HG02970 (cell line): ENCODE results near the gene RPRD1B.

Experiments used
- ATAC-seq: cut with Tn5 transposase; IDR thresholded peaks from one replicate; pipeline ENCODE4 v1.9.1; 2021; ENCODE audit warnings: mild to moderate bottlenecking, moderate library complexity, moderate number of reproducible peaks; ENCODE audit not compliant: unreplicated experiment, low FRiP score

Gene RPRD1B

DNA sequence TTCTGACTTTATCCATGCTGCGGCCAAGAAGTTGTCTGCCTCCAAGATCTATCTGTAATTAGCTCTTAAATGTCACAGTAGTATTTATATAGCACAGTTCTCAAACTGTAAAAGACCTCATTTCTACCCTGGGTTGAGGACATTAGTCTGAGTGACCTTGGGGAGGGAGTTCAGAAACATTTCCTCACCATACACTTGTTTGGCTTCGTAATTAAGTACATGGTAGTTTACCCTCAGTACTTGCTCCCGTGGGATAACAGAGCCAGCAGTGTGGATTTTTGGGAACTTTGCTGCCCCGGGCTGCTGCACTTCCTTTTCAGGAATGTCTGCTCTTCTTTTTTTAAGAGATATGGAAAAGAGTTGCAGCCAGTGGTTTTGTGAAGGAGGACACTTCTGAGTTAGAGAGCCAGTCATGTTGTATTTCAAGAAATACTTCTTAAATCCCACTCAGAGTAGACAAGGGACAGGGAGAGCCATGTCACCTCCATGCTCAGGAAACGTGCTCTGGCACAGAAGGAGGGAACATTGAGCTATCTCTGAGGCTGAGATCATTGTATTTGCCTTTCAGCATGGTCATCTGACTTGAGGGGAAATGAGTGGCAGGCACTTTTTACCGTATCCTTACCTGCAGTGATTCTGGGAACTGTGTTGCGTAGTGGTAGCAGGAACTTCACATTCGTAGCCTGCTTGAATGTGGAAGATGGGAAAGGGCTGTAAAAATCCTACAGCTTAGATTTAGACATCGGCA is 33.6 kb downstream of the RPRD1B start:
- ATAC-seq = no peak

DNA sequence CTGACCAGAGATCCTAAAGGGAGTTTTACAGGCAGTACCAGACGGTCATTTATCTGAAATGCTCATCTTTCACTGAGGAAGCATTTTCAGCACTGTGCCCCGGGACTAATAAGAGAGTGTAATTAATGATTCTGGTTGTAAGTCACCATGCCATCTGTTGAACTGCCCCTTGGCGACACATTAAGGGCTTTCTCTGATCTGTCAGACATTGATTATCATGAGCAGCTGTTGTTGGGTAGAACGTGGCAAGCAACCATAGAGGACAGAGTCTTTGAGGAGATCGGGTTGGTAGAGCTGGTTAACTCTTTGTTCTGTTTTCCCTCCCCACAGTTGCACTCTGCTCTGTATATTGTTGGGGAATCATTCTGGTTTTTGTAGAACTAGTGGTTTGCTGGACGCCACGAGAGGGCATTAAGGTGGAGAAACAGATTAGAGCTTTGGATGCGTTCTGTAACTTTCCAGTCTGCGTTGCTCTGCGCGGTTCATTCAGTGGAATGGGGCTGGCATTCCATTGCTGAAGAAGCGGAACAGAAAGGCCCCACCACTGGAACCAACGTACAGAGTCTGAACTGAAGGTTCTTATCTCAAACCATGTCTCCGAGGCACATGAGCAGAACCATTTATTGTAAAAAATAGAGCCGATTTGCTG is 34.3 kb downstream of the RPRD1B start:
- ATAC-seq = no peak

DNA sequence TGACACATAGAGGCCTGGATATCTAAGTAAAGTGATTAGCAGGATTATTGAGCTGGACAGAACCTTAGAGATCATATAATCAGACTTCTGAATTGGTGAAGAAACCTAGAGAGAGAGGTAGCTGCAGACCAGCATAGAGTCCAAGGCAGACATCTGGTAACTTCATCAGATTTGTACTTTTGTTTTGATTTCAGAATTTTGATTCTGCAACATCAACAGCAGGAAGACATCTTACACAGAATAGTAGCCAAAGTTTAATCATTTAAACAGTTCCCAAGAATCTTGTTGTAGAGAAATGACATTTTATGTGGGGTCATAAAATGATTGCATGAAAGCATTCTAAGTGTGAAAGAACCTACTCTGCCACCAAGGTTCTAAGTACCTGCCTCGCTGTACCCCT is 39.4 kb downstream of the RPRD1B start:
- no peak for ATAC-seq

DNA sequence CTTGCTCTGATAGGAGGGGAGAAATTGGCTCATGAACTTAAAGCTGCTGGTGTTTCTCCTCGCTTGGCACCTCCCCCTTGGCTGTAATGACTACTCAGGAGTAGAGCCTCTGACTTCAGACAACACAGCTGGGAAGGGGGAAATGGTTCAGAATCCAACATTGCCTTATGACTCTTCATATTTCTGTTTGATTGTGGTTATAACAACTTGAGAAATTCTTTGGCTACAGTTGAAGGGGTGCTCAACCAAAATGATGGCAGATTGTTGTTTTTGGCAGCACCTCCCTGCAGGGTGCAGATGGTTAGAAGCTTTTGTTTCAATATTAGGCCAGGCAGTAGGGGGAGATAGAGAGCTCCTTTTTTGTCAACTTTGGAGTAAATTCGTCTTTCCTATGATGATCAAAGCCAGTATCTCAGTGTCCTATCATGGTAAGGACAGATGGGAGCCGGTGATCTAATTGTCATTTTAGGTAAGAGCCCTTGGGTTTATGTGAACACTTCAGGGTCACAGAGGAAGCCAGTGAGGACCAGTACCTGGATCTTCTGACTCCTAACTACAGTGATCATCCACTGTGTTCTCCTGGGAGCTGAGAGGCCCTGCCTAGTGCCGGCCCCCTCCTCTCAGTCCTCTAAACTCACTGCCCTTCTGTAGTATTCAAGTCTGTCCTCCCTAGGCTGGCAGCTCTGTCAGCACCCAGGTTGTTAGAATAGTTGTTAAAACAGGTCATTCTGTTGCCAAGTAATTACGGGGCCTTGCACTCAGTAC is 39.9 kb downstream of the RPRD1B start:
- no peak for ATAC-seq

DNA sequence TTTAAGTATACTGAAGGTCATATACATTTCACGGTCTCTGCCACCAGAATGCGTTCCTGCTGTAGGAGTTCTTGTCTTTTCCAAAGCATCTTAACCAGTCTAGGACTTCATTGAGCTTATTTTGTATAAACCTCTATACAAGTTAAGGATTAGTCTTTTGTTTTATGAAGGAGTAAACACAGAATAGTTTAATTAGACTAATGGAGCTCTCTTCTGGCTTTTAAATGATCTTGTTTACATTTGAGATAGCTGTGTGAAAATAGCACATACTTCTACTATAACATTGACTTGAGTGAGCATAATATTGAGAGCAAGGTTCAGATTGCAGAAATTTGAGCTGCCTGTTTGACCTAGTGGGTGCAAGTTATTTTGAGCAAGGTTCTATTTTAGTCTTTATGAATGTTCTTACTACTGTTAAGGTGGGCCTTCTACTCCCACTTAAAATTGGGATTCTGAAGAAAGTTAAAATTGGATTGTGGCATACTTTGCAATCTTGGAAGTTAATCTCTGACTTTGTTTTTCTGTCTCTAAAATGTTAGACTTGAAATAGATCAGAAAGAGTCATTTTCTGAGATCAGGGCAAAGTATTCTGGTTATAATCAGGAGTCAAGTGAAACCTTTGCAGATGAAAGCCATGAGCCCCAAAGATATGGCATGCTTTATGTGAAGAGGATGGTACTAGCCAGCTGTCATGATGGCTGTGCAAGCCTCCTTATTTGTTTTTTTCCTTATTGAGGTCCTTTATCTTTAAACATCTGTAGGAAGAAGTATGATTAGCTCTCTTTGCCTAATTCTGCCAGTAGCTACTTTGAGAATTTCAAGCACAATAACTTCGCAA is 41.8 kb downstream of the RPRD1B start:
- no peak for ATAC-seq

DNA sequence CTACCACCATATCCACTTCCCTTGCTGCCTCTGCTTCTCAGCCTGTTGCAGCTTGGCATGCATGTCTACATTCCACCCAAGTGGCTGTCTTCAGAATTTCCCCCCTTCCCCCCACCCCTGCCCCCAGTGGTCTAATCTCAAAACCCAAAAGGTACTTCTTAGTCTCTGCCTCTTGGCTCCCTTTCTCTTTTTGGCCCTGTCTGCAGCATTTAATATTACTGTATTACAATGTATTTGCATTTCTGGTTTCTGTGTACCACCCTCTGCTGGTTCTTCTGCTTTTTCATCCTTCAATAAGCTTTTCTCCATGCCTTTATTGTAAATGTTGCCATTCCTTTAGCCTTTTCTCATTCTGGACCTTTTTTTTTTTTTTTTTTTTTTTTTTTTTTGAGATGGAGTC is 43.0 kb downstream of the RPRD1B start:
- no peak for ATAC-seq

DNA sequence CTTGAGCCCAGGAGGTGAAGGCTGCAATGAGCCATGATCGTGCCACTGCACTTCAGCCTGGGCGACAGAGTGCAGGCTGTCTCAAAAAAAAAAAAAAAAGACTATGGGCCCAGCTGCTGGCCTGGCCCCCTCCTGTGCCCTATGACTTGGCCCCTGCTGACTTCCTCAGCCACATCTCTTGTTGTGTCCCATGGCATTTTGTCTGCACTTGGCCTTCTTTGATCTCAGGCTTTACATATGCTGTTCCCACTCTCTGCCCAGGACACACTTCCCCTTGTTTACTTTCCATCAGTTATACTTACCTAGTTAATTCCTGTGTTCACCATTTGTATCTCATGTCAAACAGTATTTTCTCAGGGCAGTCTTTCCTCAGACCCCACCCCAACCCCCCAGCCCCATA is 44.5 kb downstream of the RPRD1B start:
- no peak for ATAC-seq

DNA sequence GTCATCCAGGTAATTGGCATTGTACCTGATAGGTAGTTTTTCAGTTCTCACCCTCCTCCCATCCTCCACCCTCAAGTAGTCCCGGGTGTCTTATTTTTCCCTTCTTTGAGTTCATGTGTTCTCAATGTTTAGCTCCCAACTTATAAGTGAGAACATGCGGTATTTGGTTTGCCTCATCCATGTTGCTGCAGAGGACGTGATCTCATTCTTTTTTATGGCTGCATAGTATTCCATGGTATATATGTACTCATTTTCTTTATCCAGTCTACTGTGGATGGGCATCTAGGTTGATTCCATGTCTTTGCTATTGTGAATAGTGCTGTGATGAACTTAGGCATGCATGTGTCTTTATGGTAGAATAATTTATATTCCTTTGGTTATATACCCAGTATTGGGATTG is 45.8 kb downstream of the RPRD1B start:
- no peak for ATAC-seq

DNA sequence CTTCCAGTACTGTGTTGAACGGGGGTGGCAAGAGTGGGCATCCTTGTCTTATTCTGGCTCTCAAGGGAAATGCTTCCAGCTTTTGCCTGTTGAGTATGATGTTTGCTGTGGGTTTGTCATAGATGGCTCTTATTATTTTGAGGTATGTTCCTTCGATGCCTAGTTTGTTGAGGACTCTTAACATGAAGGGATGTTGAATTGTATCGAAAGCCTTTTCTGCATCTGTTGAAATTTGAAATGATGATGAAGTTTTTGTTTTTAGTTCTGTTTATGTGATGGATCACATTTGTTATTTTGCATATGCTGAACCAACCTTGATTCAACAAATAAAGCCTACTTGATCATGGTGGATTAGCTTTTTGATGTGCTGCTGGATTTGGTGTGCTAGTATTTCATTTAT is 48.0 kb downstream of the RPRD1B start:
- no peak for ATAC-seq

DNA sequence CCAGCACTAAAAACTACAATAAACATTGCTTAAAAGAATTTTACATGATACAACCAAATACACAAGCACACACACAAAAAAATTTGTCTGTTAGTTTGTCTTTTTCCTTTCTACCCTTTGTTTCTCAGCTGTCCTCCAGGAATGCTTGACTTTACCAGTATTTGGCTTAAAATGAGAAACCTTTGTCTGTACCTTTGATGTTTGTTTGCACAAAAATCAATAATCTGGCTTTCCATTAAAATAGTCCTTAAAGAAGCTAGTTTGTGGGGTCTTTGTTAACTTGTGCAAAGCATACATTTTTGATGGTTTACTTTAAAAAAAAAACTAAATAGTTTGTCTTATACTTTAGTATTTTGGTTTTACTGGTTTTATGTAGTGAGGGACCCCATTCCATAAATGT is 49.3 kb downstream of the RPRD1B start:
- no peak for ATAC-seq

DNA sequence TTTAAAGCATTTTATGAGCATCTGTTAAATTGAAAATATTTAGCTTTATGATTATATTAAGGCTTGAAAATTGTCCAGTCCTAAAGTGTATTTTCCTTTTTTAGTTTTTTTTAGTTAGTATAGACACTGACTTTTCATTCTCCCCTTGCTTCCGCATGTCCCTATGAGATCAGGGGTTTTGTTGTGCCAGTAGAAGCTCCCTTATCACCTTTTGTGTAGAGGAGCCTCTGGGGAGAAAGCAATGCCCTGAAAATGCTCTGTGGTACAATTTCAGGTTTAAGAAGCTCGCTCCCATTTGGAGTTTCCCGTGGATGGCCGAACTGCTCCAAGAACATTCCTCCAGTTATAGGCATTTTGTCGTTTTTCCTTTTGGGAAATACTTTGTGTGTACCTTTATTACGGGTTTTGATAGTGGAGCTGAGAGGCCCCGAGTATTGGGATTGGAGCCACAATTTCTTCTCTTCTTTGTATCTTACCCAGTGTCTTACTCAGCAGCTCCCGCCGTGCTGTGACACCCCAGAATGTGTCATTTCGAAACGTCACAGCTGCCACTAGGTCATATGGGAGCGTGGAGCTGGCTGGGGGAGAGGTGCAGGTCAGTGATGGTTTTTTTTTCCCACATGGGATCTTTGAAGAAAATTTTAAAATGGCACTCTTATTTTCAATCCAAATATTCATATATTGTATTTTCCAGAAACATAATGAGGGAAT is 49.9 kb downstream of the RPRD1B start:
- no peak for ATAC-seq

DNA sequence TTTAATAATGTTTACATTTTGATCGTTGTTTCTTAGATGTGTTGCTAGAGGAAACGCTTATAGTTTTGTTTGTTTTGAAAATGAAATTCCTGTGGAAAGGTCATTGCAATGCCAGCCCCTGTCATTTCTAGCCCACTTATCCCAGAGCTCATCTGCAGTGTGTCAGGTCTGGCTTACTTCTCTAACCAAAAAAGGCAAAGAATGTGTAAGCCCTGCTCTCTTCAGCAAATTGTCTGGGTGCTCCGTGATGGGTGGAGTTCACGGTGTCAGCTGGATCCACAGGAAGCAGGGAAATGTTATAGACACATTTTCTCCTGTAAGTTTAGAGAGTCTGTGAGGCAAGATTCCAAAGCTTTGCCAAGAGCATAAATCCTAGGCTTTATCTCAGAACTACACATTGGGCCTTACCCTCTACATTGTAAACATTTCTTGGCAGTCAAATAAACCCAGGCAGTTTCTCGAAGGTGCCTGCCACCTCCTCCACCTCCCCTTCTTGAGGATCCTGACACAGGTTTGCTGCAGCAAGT is 50.9 kb downstream of the RPRD1B start:
- no peak for ATAC-seq

DNA sequence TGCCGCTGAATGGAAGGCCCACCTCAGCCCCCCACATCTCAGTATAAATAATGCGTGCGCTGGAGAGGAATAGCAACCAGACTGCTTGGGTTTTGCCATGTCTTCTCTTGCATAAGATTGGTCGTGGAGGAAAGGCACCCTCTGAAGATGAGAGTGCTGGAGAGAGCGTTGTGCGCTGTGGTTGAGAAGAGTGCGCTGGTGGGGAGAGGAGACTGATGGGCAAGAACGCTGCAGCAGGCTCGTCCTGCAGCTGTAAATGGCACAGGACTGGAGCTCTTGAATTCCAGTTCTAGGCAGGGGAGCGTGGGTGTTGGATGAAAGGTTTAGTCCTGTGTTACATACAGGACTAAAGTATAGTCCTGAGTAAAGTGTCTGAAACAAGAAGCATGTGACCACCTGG is 51.5 kb downstream of the RPRD1B start:
- no peak for ATAC-seq

DNA sequence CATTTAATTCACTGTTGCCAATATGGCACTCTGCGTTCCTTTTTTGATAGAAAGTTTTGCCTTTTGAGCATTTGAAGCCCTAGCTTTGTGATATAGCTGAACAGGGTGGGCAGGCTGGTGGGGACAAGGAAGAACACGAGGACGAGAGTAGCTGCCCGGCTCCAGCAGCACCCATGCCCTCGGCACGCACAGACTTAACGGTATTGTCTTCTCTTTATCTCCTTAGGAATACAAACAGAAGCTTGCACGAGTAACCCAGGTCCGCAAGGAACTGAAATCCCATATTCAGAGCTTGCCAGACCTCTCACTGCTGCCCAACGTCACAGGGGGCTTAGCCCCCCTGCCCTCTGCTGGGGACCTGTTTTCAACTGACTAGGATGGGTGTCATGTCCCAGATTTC is 56.0 kb downstream of the RPRD1B start:
- ATAC-seq = no peak

DNA sequence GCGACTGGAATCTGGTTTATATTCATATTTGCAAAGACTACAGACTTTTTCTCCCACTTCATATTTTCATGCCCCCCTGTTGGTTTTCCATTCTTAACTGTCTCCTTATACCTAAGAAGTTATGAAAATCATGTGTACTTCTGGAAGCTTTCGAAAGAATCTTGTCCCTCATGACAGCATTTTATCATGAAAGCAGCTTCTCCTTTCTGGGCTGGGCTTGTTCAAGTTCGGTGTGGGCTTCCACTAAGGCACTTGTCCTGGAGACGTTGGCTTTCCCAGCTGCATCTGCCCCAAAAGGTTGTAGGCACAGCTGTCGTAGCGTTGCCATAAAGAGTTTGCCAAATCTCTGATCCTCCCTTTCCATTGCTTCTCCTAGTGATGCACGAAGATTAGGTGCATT is 56.5 kb downstream of the RPRD1B start:
- ATAC-seq = no peak

DNA sequence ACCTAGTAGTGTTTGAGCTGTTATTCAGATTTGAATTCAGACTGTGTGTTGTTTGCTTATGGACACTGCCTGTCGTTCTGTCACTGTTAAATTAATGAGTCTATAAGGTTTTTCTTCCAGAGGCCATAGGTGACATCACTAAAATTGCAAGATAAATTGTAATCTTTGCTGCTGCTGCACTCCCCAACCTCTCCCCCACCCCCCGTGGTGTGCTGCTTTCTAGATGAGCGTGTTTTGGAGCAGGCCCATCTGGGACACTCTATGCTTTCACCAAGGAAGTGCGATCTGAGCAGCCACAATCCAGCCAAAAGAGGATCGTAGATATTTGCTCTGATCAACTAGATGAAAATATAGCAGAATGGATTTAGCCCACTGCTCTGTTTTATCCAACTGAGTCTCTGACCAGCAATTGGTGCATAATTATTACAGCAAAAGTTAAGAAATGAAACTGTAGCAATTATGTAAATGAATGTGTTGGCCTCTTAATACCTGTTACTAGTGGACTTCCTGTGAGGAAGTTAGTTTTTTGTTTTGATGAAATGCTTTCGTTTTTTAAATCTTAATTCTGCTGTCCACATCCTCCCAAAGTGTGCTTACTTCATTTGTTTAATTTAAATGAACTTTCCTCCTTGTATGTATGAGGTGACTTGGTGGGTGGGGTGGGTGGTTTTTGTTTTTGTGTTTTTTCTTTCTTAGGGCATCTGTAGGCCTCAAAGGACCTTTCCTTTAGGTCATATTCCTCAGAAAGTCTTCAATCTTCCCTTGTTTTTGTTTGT is 58.1 kb downstream of the RPRD1B start:
- no peak for ATAC-seq

DNA sequence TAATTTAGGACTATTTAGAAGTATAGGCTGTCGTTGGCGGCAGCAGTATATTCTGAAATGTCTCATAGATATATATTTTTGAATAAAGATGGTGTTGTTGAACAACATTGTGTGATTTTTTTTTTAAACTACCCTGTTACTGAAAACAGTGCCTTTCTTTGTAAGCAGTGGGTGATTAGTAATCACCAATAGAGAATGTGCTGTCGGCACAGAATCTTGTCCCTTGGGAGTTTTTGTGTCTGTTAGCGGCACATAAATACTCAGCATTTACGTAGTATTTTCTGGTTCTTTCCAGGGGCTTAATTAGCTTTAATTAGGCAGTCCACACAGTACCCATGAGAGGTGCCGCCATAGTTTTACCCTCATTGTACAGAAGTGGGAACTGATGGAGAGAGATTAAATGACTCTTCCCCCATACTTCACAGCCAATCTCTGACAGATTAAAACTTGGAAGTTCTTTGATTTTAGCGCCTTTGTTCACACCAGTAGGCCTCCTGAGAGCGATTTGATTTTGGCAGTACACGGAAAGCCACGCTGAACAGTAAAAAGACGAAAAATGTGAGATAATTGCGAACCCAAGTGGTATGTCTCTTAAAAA is 58.8 kb downstream of the RPRD1B start:
- ATAC-seq = no peak

DNA sequence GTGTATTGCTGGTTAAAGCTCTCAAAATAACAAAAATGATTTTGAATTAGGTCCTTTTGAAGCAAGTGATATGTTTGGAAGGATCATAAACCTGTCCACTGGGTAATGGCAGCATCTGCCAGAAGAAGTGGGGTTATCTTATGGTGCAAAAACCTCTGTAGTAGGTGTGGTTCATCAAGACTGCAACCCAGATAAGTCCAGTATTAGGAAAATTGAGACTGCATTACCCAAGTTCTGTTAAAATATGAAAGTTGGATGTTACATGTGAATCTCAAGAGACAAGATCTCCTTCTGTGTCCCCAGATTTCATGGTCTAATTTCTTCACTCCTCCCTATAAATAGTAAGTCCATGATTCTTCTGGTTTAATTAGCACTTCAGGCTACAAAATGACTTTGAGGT is 59.4 kb downstream of the RPRD1B start:
- ATAC-seq = no peak

DNA sequence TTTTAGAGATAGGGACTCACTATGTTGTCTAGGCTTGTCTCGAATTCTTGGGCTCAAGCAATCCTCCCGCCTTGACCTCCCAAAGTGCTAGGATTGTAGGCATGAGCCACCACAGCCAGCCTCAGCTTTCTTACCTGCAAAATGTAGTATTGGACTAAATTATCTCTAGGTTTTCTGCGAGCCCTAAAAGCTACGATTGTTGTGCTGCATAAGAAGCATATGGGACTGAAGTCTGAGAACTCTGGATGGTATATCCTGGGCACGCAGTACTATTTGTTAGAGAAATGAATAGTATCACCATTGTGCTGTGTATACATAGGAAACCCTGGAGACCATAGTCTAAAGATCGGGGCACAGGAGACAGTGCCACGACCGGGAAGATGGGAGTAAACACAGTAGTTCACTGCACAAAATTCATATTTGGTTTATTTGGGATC is 60.1 kb downstream of the RPRD1B start:
- ATAC-seq = no peak
